Activated B cell treated with CpG ODN at 0.5 μM for 24 hours (primary cell): ENCODE measurements around the gene SARDH. TPM values are rescaled to one million over a fixed set of nuclear protein-coding genes. Genes with fewer than 3 reads are reported as not detected.

Experiments used
- ATAC-seq: fragments of 200-7000 bp; cut with Tn5 transposase; one replicate; pipeline ENCODE4 v1.10.0; 2021; ENCODE audit warnings: low read depth, mild to moderate bottlenecking, moderate library complexity
- CTCF ChIA-PET: fragments of 350-600 bp; sonication (Branson Sonifier 250); formaldehyde crosslinking; loops from one replicate; lab custom pipeline; 2021; ENCODE audit warnings: antibody characterized with exemption; lab: Charles Lee
- POLR2A ChIA-PET: fragments of 350-600 bp; sonication (Branson Sonifier 250); formaldehyde crosslinking; loops from one replicate; lab custom pipeline; 2021; ENCODE audit warnings: antibody characterized with exemption; lab: Charles Lee
- DNase-seq: peaks from one replicate; pipeline ENCODE4 v3.0.0; 2022
- H3K27ac Mint-ChIP-seq: one replicate; pipeline ENCODE4 v1.8.0; 2020; ENCODE audit warnings: mixed read lengths
- H3K27me3 Mint-ChIP-seq: one replicate; pipeline ENCODE4 v1.8.0; 2021; ENCODE audit warnings: mixed read lengths
- H3K36me3 Mint-ChIP-seq: one replicate; pipeline ENCODE4 v1.8.0; 2021; ENCODE audit warnings: low read depth, mixed read lengths
- H3K4me1 Mint-ChIP-seq: one replicate; pipeline ENCODE4 v1.8.0; 2021; ENCODE audit warnings: mixed read lengths
- H3K4me3 Mint-ChIP-seq: one replicate; pipeline ENCODE4 v1.8.0; 2020; ENCODE audit warnings: mild to moderate bottlenecking, mixed read lengths
- H3K9me3 Mint-ChIP-seq: one replicate; pipeline ENCODE4 v1.8.0; 2020; ENCODE audit warnings: mixed read lengths
- CTCF ChIP-seq: fragments of 200-600 bp; IDR thresholded peaks from one replicate; pipeline ENCODE4 v1.8.0; 2022; ENCODE audit warnings: antibody characterized with exemption, mild to moderate bottlenecking
- intact Hi-C: fragments of 100-400 bp; cut with micrococcal nuclease; formaldehyde crosslinking; loops from one replicate; pipeline ENCODE4 v1.15.1; 2024
- total RNA-seq: library from RNA; stranded (reverse); gene quantifications from 2 replicates; pipeline ENCODE4 v1.2.3, GENCODE V29; 2022

Gene SARDH
- total RNA-seq, 1 donor from 2014 or later = not detected

GRCh38 chr9:133639613-133640012, 98.5 kb downstream of the SARDH start:
- DNase-seq (no peak), ATAC-seq (no peak)
- POLR2A ChIA-PET = no interaction called here
- CTCF ChIA-PET = no interaction called here
- intact Hi-C loops = no loop called here
- Mint-ChIP-seq H3K9me3 (no peaks in the 10 kb centered on the region), H3K27ac (no peak overlapping the region), H3K36me3 (no peaks in the 10 kb centered on the region), H3K4me1 (no peaks in the 10 kb centered on the region), H3K27me3 (peaks cover 21% of the 10 kb centered on the region), H3K4me3 (no peak overlapping the region)
- no peak for TF ChIP-seq CTCF

GRCh38 chr9:133638711-133639110, 99.4 kb downstream of the SARDH start:
- H3K36me3 Mint-ChIP-seq = no peaks in the 10 kb centered on the region
- CTCF ChIA-PET = no interaction called here

GRCh38 chr9:133638076-133638475, 100.1 kb downstream of the SARDH start:
- H3K27me3 Mint-ChIP-seq = peaks cover 21% of the 10 kb centered on the region
- TF ChIP-seq CTCF = no peak
- H3K27ac Mint-ChIP-seq = no peak overlapping the region
- intact Hi-C loops = no loop called here
- ATAC-seq (no peak), DNase-seq (no peak)
- ChIA-PET CTCF (no interaction called here), POLR2A (no interaction called here)
- no peak overlapping the region for H3K4me3 Mint-ChIP-seq
- no peaks in the 10 kb centered on the region for H3K4me1 Mint-ChIP-seq
- H3K36me3 Mint-ChIP-seq = no peaks in the 10 kb centered on the region
- H3K9me3 Mint-ChIP-seq = no peaks in the 10 kb centered on the region

More at GRCh38 chr9:133638711-133639110, 99.4 kb downstream of the SARDH start:
- H3K9me3 Mint-ChIP-seq = no peaks in the 10 kb centered on the region
- POLR2A ChIA-PET = no interaction called here
- peaks cover 21% of the 10 kb centered on the region for H3K27me3 Mint-ChIP-seq
- H3K27ac Mint-ChIP-seq = no peak overlapping the region
- intact Hi-C loops = no loop called here
- no peak for TF ChIP-seq CTCF
- DNase-seq (no peak), ATAC-seq (no peak)
- H3K4me3 Mint-ChIP-seq = no peak overlapping the region
- no peaks in the 10 kb centered on the region for H3K4me1 Mint-ChIP-seq

GRCh38 chr9:133637451-133638055, 100.6 kb downstream of the SARDH start:
- Mint-ChIP-seq H3K27ac (no peak overlapping the region), H3K4me1 (no peaks in the 10 kb centered on the region), H3K36me3 (no peaks in the 10 kb centered on the region), H3K4me3 (no peak overlapping the region), H3K9me3 (no peaks in the 10 kb centered on the region), H3K27me3 (peaks cover 24% of the 10 kb centered on the region)
- no peak for DNase-seq
- TF ChIP-seq CTCF = no peak
- ChIA-PET POLR2A (no interaction called here), CTCF (no interaction called here)
- ATAC-seq = no peak
- intact Hi-C loops = no loop called here

GRCh38 chr9:133636902-133637301, 101.2 kb downstream of the SARDH start:
- no peaks in the 10 kb centered on the region for H3K36me3 Mint-ChIP-seq
- CTCF ChIA-PET = no interaction called here
- no peak for TF ChIP-seq CTCF

More at GRCh38 chr9:133636902-133637301, 101.2 kb downstream of the SARDH start:
- no peak for DNase-seq
- POLR2A ChIA-PET = no interaction called here
- H3K9me3 Mint-ChIP-seq = no peaks in the 10 kb centered on the region
- no peak overlapping the region for H3K27ac Mint-ChIP-seq
- H3K4me3 Mint-ChIP-seq = no peak overlapping the region
- no peak for ATAC-seq
- intact Hi-C loops = no loop called here
- peaks cover 23% of the 10 kb centered on the region for H3K27me3 Mint-ChIP-seq
- no peaks in the 10 kb centered on the region for H3K4me1 Mint-ChIP-seq
